Hepatocyte (in vitro differentiated cells): Measurements from ENCODE around the gene PDHX. TPM values are rescaled to one million over a fixed set of nuclear protein-coding genes. Genes with fewer than 3 reads are reported as not detected.

ENCODE experiments used
- DNase-seq: peaks from one replicate; pipeline ENCODE4 v3.0.0-alpha.2; 2016; ENCODE audit warnings: low spot score
- H2AFZ ChIP-seq: fragments of 200-600 bp; sonication (generic); 2 replicates; pipeline ENCODE4 v1.6.0; 2016; ENCODE audit warnings: antibody characterized with exemption, mild to moderate bottlenecking
- H3K27ac ChIP-seq: fragments of 200-600 bp; sonication (generic); 2 replicates; pipeline ENCODE4 v1.5.1; 2016; ENCODE audit warnings: mild to moderate bottlenecking
- H3K27me3 ChIP-seq: fragments of 200-600 bp; sonication (generic); 2 replicates; pipeline ENCODE4 v1.6.1; 2016
- H3K36me3 ChIP-seq: fragments of 200-600 bp; sonication (generic); replicated peaks from 2 replicates; pipeline ENCODE4 v1.5.1; 2016; ENCODE audit warnings: low read depth; ENCODE audit not compliant: insufficient read depth
- H3K4me1 ChIP-seq: fragments of 200-600 bp; sonication (generic); 2 replicates; pipeline ENCODE4 v1.5.1; 2016; ENCODE audit warnings: mild to moderate bottlenecking, moderate library complexity; ENCODE audit not compliant: insufficient read depth
- H3K4me2 ChIP-seq: fragments of 200-600 bp; sonication (generic); 2 replicates; pipeline ENCODE4 v1.6.0; 2016
- H3K4me3 ChIP-seq: fragments of 200-600 bp; sonication (generic); 2 replicates; pipeline ENCODE4 v1.5.1; 2016; ENCODE audit warnings: mild to moderate bottlenecking
- H3K79me2 ChIP-seq: fragments of 200-600 bp; sonication (generic); 2 replicates; pipeline ENCODE4 v1.6.0; 2017; ENCODE audit warnings: mild to moderate bottlenecking
- H3K9me2 ChIP-seq: fragments of 200-600 bp; sonication (generic); replicated peaks from 2 replicates; pipeline ENCODE4 v1.6.0; 2017; ENCODE audit warnings: mild to moderate bottlenecking; ENCODE audit not compliant: insufficient read depth
- H3K9me3 ChIP-seq: fragments of 200-600 bp; sonication (generic); 2 replicates; pipeline ENCODE4 v1.5.1; 2016; ENCODE audit warnings: low read depth, mild to moderate bottlenecking
- H4K20me1 ChIP-seq: fragments of 200-600 bp; sonication (generic); 2 replicates; pipeline ENCODE4 v1.6.0; 2016; ENCODE audit warnings: mild to moderate bottlenecking; ENCODE audit not compliant: insufficient read depth, poor library complexity, severe bottlenecking
- CTCF ChIP-seq: fragments of 200-600 bp; sonication (generic); IDR thresholded peaks from 2 replicates; pipeline ENCODE4 v1.5.1; 2016; ENCODE audit warnings: antibody characterized with exemption, mild to moderate bottlenecking; ENCODE audit not compliant: poor library complexity
- EZH2 ChIP-seq: fragments of 200-600 bp; sonication (generic); IDR thresholded peaks from 2 replicates; pipeline ENCODE4 v1.6.1; 2016; ENCODE audit warnings: antibody characterized with exemption, mild to moderate bottlenecking, borderline replicate concordance
- EZH2phosphoT487 ChIP-seq: fragments of 200-600 bp; sonication (generic); IDR thresholded peaks from one replicate; pipeline ENCODE4 v1.6.1; 2018; ENCODE audit warnings: antibody characterized with exemption, mild to moderate bottlenecking, low read depth, moderate library complexity; ENCODE audit not compliant: unreplicated experiment, severe bottlenecking
- WGBS: methylation state at CpG from one replicate; pipeline ENCODE4 v1.1.6; 2016; ENCODE audit warnings: low lambda C conversion rate; ENCODE audit errors: missing lambda C conversion rate; 5-methylcytosine and 5-hydroxymethylcytosine counted together
- polyA plus RNA-seq: library from polyadenylated mRNA; unstranded; fragments of >200 nt; fragmentation: Nextera tagmentation; extraction: Ambion mirVana; gene quantifications from 2 replicates; pipeline ENCODE4 v1.2.1, GENCODE V29; 2016
- total RNA-seq: library from RNA; depleted of rRNA; stranded (reverse); fragments of >200 nt; gene quantifications from 2 replicates; pipeline ENCODE4 v1.2.3, GENCODE V29; 2014

The PDHX gene
- total and polyA plus RNA-seq, 2 experiments from 2014 or later: 44.8 to 46.8 TPM

GRCh38 chr11:34915136-34916014, 1.0 kb upstream of the PDHX start:
- Histone ChIP-seq H3K9me2 (no peaks in the 10 kb centered on the region), H3K79me2 (peaks cover 61% of the 10 kb centered on the region), H3K4me3 (peak overlapping the region; percentile 89), H3K4me1 (peaks cover 23% of the 10 kb centered on the region), H3K9me3 (no peaks in the 10 kb centered on the region), H4K20me1 (peaks cover 14% of the 10 kb centered on the region), H3K27ac (peak overlapping the region; percentile 99), H3K36me3 (no peaks in the 10 kb centered on the region), H3K27me3 (no peaks in the 10 kb centered on the region), H3K4me2 (peak overlapping the region; percentile 83), H2AFZ (peak overlapping the region; percentile 89)
- TF ChIP-seq EZH2 (no peak), EZH2phosphoT487 (no peak), CTCF (no peak)
- 8% methylated on average over 34 of the region's 34 CpGs for WGBS
- no peak for DNase-seq

GRCh38 chr11:34916843-34917770, 689 bp downstream of the PDHX start:
- 16% methylated on average over 23 of the region's 23 CpGs for WGBS
- peaks cover 23% of the 10 kb centered on the region for H3K4me1 ChIP-seq
- TF ChIP-seq EZH2: no peak
- peak overlapping the region; percentile 89 for H3K4me2 ChIP-seq
- H3K27me3 ChIP-seq: no peaks in the 10 kb centered on the region
- peak overlapping the region; percentile 99 for H3K27ac ChIP-seq
- H3K9me2 ChIP-seq: no peaks in the 10 kb centered on the region
- no peaks in the 10 kb centered on the region for H3K36me3 ChIP-seq
- H3K9me3 ChIP-seq: no peaks in the 10 kb centered on the region
- DNase-seq: no peak
- peaks cover 17% of the 10 kb centered on the region for H4K20me1 ChIP-seq
- peak overlapping the region; percentile 66 for H3K4me3 ChIP-seq
- peak overlapping the region; percentile 51 for H2AFZ ChIP-seq
- H3K79me2 ChIP-seq: peaks cover 69% of the 10 kb centered on the region

GRCh38 chr11:34921156-34921555, 4.7 kb downstream of the PDHX start:
- H3K36me3 ChIP-seq: no peaks in the 10 kb centered on the region
- H3K9me2 ChIP-seq: no peaks in the 10 kb centered on the region
- no peak for TF ChIP-seq CTCF
- TF ChIP-seq EZH2phosphoT487: no peak
- no peak for TF ChIP-seq EZH2
- H3K4me2 ChIP-seq: no peak overlapping the region
- no peak for DNase-seq
- peaks cover 16% of the 10 kb centered on the region for H3K4me1 ChIP-seq
- H3K27me3 ChIP-seq: no peaks in the 10 kb centered on the region
- 87% methylated on average over 4 of the region's 4 CpGs for WGBS
- H3K4me3 ChIP-seq: no peak overlapping the region
- peaks cover 26% of the 10 kb centered on the region for H4K20me1 ChIP-seq
- peaks cover 92% of the 10 kb centered on the region for H3K79me2 ChIP-seq
- H2AFZ ChIP-seq: no peak overlapping the region
- no peaks in the 10 kb centered on the region for H3K9me3 ChIP-seq
- no peak overlapping the region for H3K27ac ChIP-seq
